IPS-18a (cell line): Measurements from ENCODE around the gene FBXO46.
"Not testable (repeated sequence)": the region's sequence is repeated elsewhere in the genome, so short reads cannot be mapped to it uniquely, and the experiment has no call there.

Experiments used
- H3K27ac ChIP-seq: one replicate; pipeline ENCODE4 v1.5.1; 2013; ENCODE audit warnings: low read length
- H3K27me3 ChIP-seq: one replicate; pipeline ENCODE4 v1.6.1; 2013; ENCODE audit warnings: mild to moderate bottlenecking, low read length; ENCODE audit not compliant: control insufficient read depth, insufficient read depth
- H3K36me3 ChIP-seq: one replicate; pipeline ENCODE4 v1.6.1; 2013; ENCODE audit warnings: low read depth, low read length; ENCODE audit not compliant: control insufficient read depth
- H3K4me1 ChIP-seq: one replicate; pipeline ENCODE4 v1.6.1; 2013; ENCODE audit warnings: low read depth, low read length; ENCODE audit not compliant: control insufficient read depth
- H3K4me3 ChIP-seq: one replicate; pipeline ENCODE4 v1.5.1; 2013; ENCODE audit warnings: low read length
- H3K9ac ChIP-seq: one replicate; pipeline ENCODE4 v1.6.1; 2013; ENCODE audit warnings: mild to moderate bottlenecking, low read length, moderate library complexity
- H3K9me3 ChIP-seq: one replicate; pipeline ENCODE4 v1.6.1; 2013; ENCODE audit warnings: low read depth, low read length; ENCODE audit not compliant: control insufficient read depth

FBXO46 gene

DNA sequence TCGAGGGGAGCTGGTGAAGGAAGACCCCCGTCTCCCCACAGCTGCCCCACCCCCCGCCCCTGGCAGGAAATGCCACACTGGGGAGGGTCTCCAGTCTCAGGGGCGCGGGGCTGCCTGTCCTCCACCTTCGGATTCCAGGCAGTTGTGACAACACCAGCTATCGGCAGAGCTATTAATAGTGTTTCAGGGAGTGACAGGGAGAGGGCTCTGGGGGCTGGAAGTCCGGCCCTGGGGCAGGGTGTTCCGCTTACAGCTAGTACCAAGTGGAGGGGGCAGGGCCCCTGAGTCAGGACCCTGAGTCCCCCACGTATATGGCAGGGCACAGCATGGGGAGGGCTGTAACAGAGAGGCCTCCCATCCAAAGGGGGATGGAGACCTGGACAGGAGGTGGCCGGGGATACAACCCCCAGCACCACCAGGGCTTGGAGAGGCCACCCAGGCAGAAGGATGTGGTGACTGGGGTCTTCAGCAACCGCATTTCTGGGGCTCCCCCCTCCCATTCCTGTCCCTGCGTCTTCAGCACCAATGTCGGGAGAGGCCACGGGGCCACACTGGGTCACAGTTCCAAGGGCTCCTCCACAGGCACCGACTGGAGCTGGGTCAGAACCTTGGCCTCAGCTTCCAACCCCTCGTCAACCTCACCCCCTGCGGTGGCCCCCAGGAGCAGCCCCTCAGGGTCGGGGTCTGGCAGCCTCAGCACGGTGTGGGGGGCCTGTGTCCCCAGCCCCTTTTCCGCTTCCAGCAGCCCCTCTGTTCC is 34.4 kb upstream of the FBXO46 start:
- Histone ChIP-seq H3K4me3 (no peak overlapping the region), H3K36me3 (no peaks in the 10 kb centered on the region), H3K9me3 (no peaks in the 10 kb centered on the region), H3K9ac (no peak overlapping the region), H3K27ac (no peak overlapping the region), H3K4me1 (peaks cover 23% of the 10 kb centered on the region), H3K27me3 (no peaks in the 10 kb centered on the region)

DNA sequence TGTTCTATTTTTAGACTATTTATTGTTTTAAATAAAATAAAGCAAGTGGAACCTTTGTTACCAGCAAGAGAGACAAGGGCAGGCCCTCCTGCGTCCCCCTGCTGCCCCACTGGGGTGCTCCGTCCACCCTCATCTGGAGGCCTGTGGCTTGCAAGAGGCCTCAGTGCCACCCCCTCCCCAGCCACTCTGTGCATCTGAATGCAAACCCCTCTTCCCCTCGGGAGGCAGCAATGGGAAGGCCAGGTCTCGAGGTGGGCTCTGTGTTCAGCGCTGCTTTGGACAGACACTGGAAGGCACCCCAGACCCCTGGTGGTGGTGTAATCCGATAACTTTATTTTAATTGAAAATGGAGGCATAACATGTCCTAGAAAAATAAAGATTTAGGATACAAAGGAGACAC is 33.8 kb upstream of the FBXO46 start:
- Histone ChIP-seq H3K4me1 (peaks cover 23% of the 10 kb centered on the region), H3K9ac (no peak overlapping the region), H3K4me3 (no peak overlapping the region), H3K27me3 (no peaks in the 10 kb centered on the region), H3K36me3 (no peaks in the 10 kb centered on the region), H3K9me3 (no peaks in the 10 kb centered on the region), H3K27ac (no peak overlapping the region)

DNA sequence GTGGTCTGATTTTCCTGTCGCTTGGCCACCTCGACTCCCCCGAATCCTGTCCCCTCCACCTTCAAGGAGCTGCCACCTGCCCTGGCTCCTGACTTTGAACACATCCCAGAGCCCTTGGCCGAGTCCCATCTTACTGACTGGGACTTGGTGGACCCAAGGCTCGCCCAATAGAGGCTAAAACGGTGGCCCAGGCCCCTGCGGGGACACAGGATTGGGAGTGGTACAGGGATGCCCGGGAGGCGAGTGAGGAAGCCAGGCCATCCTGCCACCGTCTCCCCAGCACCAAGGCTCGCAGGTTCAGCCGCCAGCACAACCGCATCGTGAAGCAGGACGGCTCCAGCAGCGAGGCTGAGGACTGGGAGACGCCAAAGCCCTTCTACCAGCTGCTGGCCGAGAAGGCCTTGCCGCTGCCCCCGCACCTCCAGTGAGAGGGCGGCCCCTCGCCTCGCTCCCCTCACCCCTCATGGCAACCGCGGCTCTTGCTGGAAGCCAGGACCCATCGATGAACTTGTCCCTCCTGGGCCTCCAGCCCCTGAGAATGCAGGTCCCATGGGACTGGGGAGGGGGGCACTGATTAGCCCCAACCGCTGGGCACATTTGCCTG is 33.1 kb upstream of the FBXO46 start:
- Histone ChIP-seq H3K4me3 (no peak overlapping the region), H3K27me3 (no peaks in the 10 kb centered on the region), H3K36me3 (no peaks in the 10 kb centered on the region), H3K9ac (no peak overlapping the region), H3K4me1 (peaks cover 23% of the 10 kb centered on the region), H3K27ac (no peak overlapping the region), H3K9me3 (no peaks in the 10 kb centered on the region)

DNA sequence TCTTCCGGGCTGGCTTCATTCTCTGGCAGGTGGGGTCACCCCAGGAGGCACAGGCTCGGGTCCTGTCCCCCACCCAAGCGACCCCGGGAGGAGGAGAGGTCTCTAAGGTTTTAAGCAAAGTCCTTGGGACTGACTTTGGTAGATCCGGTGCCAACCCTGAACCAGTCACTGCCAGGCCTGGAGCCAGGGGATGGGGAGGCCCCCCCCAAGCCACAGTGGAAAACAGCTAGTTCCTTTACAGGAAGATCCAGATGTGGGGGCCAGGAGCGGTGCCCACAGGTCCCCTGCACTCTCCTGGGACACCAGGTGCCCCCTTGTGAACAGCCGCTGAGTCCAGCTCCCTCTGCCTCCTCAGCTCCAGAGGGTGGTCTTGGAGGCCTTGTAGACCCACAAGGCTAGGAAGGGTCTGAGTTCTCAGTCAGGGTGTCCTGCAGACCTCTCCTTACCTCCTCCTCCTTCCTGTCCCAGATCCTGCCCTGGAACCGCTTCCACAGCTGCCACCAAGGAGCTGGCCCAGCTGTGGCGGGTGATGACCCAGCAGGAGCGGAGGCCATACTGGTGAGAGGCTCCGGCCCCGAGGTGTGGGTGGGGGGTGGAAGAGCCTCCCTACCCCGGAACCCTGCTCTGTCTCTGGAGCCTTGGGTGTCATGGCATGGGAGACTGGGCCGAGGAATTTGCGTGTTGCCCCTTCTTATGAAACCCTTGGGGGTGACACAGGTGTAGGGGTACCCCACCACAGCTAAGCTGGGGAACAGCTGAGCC is 32.4 kb upstream of the FBXO46 start:
- no peak overlapping the region for H3K9ac ChIP-seq
- H3K27me3 ChIP-seq, result no peaks in the 10 kb centered on the region
- no peak overlapping the region for H3K27ac ChIP-seq
- H3K9me3 ChIP-seq, result no peaks in the 10 kb centered on the region
- no peak overlapping the region for H3K4me3 ChIP-seq
- peaks cover 23% of the 10 kb centered on the region for H3K4me1 ChIP-seq
- H3K36me3 ChIP-seq, result no peaks in the 10 kb centered on the region

DNA sequence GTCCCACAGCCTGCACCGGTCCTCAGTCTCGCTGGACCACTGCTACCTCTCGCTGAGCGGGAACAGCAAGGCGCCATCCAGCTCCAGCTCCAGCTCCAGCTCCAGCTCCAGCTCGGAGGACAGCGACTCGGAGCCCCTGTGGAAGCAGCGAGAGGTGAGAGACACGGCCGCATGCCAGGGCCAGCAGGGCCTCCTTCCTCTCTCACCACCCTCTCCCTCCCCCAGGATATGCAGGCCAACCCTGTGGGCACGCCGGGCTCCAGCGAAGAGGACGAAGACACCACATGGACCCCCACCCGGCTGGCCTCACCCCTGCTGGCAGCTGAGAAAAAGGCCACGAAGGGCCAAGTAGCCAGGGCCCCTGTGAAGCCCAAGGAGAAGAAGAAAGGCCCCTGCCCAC is 31.0 kb upstream of the FBXO46 start:
- no peaks in the 10 kb centered on the region for H3K27me3 ChIP-seq
- H3K4me3 ChIP-seq, result no peak overlapping the region
- H3K27ac ChIP-seq, result no peak overlapping the region
- H3K9me3 ChIP-seq, result no peaks in the 10 kb centered on the region
- H3K4me1 ChIP-seq, result peaks cover 17% of the 10 kb centered on the region
- H3K36me3 ChIP-seq, result no peaks in the 10 kb centered on the region
- H3K9ac ChIP-seq, result no peak overlapping the region

DNA sequence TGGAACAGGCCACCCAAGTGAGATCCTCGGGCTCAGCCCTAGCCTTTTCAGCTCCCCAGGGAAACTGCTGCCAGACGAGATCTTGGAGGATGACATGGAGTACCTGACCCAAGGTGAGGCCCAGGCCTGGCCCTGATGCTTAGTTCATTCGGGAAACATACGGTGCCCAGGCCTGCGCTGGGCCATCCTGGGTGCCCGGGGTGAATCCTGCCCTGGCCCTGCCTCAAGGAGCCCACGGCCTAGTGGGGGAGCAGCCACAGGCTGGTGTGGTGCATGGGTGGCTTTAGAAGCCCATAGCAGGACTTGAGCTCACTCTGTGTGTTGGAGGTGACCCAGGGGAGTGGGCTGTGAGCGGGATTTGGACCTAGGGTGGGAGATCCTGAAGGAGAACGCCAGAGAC is 28.2 kb upstream of the FBXO46 start:
- Histone ChIP-seq H3K4me3 (no peak overlapping the region), H3K27ac (no peak overlapping the region), H3K36me3 (no peaks in the 10 kb centered on the region), H3K9me3 (no peaks in the 10 kb centered on the region), H3K27me3 (no peaks in the 10 kb centered on the region), H3K4me1 (peaks cover 3% of the 10 kb centered on the region), H3K9ac (no peak overlapping the region)

DNA sequence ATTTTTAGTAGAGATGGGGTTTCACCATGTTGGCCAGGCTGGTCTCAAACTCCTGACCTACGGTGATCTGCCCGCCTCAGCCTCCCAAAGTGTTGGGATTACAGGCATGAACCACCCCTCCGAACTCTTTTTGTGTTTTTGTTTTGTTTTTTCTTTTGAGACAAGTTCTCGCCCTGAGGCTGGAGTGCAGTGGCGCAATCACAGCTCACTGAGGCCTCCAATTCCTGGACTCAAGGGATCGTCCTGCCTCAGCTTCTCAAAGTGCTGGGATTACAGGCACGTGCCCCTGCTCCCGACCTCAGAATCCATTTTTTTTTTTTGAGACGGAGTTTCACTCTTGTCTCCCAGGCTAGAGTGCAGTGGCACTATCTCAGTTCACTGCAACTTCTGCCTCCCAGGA is 27.0 kb upstream of the FBXO46 start:
- Histone ChIP-seq H3K4me3 (no peak overlapping the region), H3K9me3 (no peaks in the 10 kb centered on the region), H3K4me1 (no peaks in the 10 kb centered on the region), H3K36me3 (no peaks in the 10 kb centered on the region), H3K27ac (no peak overlapping the region), H3K9ac (no peak overlapping the region), H3K27me3 (no peaks in the 10 kb centered on the region)

DNA sequence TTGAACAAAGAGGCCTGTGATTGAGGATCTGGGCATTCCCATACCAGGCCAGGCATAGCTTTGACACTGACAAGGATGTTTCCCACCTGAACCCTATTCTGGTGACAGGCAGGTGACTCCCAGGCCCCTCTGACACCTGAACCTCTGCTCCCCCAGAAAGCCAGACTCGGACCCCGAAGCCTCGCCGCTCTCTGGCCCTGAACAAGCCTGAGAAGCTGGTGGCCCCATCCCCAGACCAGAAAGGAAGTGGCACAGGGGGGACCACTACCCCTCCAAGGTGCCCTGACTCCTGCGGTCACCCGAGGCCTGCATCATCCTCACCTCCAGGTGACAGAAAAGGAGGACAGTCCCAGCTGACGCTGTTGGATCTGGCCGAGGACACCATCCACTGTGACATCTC is 23.6 kb upstream of the FBXO46 start:
- H3K9ac ChIP-seq, result no peak overlapping the region
- H3K4me1 ChIP-seq, result no peaks in the 10 kb centered on the region
- no peaks in the 10 kb centered on the region for H3K27me3 ChIP-seq
- no peak overlapping the region for H3K4me3 ChIP-seq
- no peak overlapping the region for H3K27ac ChIP-seq
- no peaks in the 10 kb centered on the region for H3K36me3 ChIP-seq
- H3K9me3 ChIP-seq, result no peaks in the 10 kb centered on the region

DNA sequence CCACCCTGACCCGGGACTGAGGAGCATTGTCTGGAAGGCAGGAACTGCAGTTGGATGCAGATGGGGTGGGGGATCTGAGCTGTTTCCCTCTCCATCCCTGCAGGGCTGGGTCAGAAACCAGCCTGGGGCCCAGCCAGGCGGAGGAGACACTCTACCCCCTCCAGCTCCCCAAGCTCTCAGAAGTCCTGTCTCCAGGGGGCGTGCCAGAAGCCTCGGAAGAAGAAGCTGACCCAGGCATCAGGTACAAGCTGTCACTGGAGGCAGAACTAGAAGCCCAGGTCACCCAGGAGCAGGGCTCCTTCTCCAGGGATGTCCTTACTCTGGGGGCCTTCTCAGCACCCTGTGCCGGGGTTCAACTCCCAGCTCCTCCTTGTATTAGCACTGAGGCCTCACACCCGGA is 22.9 kb upstream of the FBXO46 start:
- no peaks in the 10 kb centered on the region for H3K27me3 ChIP-seq
- H3K4me3 ChIP-seq, result no peak overlapping the region
- no peaks in the 10 kb centered on the region for H3K9me3 ChIP-seq
- no peak overlapping the region for H3K27ac ChIP-seq
- no peaks in the 10 kb centered on the region for H3K4me1 ChIP-seq
- no peaks in the 10 kb centered on the region for H3K36me3 ChIP-seq
- H3K9ac ChIP-seq, result no peak overlapping the region

DNA sequence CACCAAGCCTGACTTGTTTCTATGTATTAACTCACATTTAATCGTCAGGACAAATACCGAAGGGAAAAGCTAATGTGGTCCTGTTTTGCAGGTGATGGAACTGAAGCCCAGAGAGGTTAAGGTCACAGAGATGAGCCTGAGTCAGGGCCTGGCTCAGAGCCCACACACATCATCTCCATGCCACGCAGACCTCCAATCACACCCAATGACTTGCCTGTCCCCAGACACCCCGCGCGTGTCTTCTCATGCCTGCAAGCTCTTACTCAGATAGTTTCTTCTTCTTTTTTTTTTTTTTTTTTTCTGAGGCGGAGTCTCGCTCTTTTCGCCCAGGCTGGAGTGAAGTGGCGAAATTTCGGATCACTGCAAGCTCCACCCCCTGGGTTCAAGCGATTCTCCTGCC is 21.9 kb upstream of the FBXO46 start:
- Histone ChIP-seq H3K4me1 (no peaks in the 10 kb centered on the region), H3K9me3 (no peaks in the 10 kb centered on the region), H3K36me3 (no peaks in the 10 kb centered on the region), H3K27ac (no peak overlapping the region), H3K27me3 (no peaks in the 10 kb centered on the region), H3K4me3 (no peak overlapping the region), H3K9ac (no peak overlapping the region)

DNA sequence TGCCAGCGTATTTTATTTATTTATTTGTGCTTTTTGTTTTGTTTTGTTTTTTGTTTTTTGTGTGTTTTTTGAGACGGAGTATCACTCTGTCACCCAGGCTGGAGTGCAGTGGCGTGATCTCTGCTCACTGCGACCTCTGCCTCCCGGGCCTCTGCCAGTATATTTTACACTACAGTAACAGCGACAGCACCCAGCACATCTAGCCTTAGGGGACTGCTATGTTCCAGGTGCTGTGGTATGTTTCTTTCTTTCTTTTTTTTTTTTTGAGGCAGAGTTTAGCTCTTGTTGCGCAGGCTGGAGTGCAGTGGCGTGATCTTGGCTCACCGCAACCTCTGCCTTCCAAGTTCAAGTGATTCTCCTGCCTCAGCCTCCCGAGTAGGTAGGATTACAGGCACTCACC is 20.8 kb upstream of the FBXO46 start:
- not testable (repeated sequence) for H3K4me3 ChIP-seq, H3K27me3 ChIP-seq, H3K9ac ChIP-seq, H3K4me1 ChIP-seq, H3K36me3 ChIP-seq, H3K9me3 ChIP-seq, H3K27ac ChIP-seq

DNA sequence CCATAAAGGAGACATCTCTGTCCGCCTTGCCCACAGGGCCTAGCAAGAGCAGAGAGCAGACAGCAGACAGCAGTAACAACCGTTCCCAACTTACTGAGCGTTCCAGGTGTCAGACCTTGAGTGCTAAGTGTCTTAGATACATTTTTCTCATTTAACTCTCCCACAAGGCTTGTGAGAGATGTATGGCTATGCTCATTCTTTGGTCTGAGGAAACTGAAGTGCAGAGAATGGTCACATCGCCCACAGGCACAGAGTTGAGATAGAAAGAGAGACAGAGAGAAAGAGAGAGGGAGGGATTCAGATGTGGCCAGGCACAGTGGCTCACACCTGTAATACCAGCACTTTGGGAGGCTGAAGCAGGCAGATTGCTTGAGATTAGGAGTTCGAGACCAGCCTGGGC is 16.8 kb upstream of the FBXO46 start:
- no peaks in the 10 kb centered on the region for H3K9me3 ChIP-seq
- no peak overlapping the region for H3K27ac ChIP-seq
- no peaks in the 10 kb centered on the region for H3K4me1 ChIP-seq
- H3K9ac ChIP-seq, result no peak overlapping the region
- peaks cover 3% of the 10 kb centered on the region for H3K27me3 ChIP-seq
- H3K4me3 ChIP-seq, result no peak overlapping the region
- H3K36me3 ChIP-seq, result no peaks in the 10 kb centered on the region
